ENCODE measurements around the gene PLIN5. TPM values are rescaled to one million over a fixed set of nuclear protein-coding genes. Genes with fewer than 3 reads are reported as not detected.
A peak's percentile ranks its signal among the peaks of the same experiment; 100 is the strongest.

Gene PLIN5
- total and polyA plus RNA-seq, 2 of the 8 experiments (the other 6 are each of a cell fraction or from before 2014, with no cell fraction given) = 2.0 to 2.5 TPM

- Histone ChIP-seq H3K9me3 (ENCODE audit: insufficient read depth in 2 of 2, low read depth in 1 of 2, low read length in 1 of 2) (no peaks in the 10 kb centered on the region), H3K23ac (ENCODE audit: insufficient read length) (no peak overlapping the region), H2AK5ac (ENCODE audit: low read depth, low read length) (no peak overlapping the region), H2BK20ac (ENCODE audit: low read length) (no peak overlapping the region), H3K79me2 (ENCODE audit: control insufficient read depth in 1 of 2, insufficient read depth in 2 of 2, low read length in 2 of 2) (peaks cover 0 to 8% of the 10 kb centered on the region in 2 experiments; a peak in 1 of 4 replicates), H4K91ac (replicated peaks; ENCODE audit: insufficient read length, low read length) (no peak overlapping the region), H3K14ac (ENCODE audit: insufficient read length) (no peak overlapping the region), H3K27ac (ENCODE audit: low read depth, low read length) (no peak overlapping the region), H3K4me2 (ENCODE audit: insufficient read depth in 1 of 2, low read depth in 2 of 2, low read length in 2 of 2) (peak overlapping the region; percentile 66 to 72), H3K23me2 (ENCODE audit: low read depth, low read length) (peaks cover 7% of the 10 kb centered on the region), H3K9ac (replicated peaks in 1 of 4; ENCODE audit: extremely low read depth in 1 of 4, low read depth in 3 of 4, low read length in 3 of 4) (peak overlapping the region in 1 of 4 experiments; percentile 41; a peak in 1 of 7 replicates), H4K5ac (ENCODE audit: insufficient read length, low read depth, low read length) (no peak overlapping the region), H2BK5ac (ENCODE audit: low read depth, low read length) (no peak overlapping the region), H3K4me3 (ENCODE audit: extremely low read depth in 1 of 4, insufficient read depth in 2 of 4, low read depth in 3 of 4, low read length in 4 of 4) (peak overlapping the region; percentile 38 to 77 (median 67)), H3K36me3 (ENCODE audit: control insufficient read depth in 2 of 4, insufficient read depth in 4 of 4, low read length in 3 of 4) (no peaks in the 10 kb centered on the region), H3K56ac (replicated peaks; ENCODE audit: insufficient read length, low read depth, low read length) (peak overlapping the region; percentile 0), H3K18ac (ENCODE audit: extremely low read depth, low read length) (no peak overlapping the region; the same call in none of the 2 replicates), H2AFZ (ENCODE audit: low read length) (no peak overlapping the region), H2BK12ac (ENCODE audit: low read depth, low read length) (peak overlapping the region; percentile 39; the same call in 1 of the 2 replicates), H3K27me3 (replicated peaks in 1 of 4; ENCODE audit: control insufficient read depth in 3 of 4, extremely low read depth in 1 of 4, insufficient read depth in 3 of 4, low read length in 3 of 4) (peaks cover 0 to 12% (median 8%) of the 10 kb centered on the region in 4 experiments; a peak in 4 of 7 replicates), H4K20me1 (replicated peaks in 1 of 2; ENCODE audit: control insufficient read depth in 1 of 2, insufficient read depth in 2 of 2, low read length in 2 of 2) (peaks cover 3 to 7% of the 10 kb centered on the region in 2 experiments), H3K4me1 (replicated peaks in 1 of 4; ENCODE audit: control insufficient read depth in 3 of 4, insufficient read depth in 4 of 4, low read length in 3 of 4) (peaks cover 0 to 8% (median 5%) of the 10 kb centered on the region in 4 experiments; a peak in 6 of 7 replicates), H3K79me1 (ENCODE audit: low read depth, low read length) (no peaks in the 10 kb centered on the region), H3K4ac (replicated peaks; ENCODE audit: insufficient read length, low read depth, low read length) (no peak overlapping the region), H2BK15ac (ENCODE audit: low read length) (peak overlapping the region; percentile 81; the same call in 1 of the 2 replicates), H4K8ac (ENCODE audit: extremely low read depth, insufficient read depth, low read length) (peak overlapping the region; percentile 74; the same call in 1 of the 2 replicates), H2BK120ac (replicated peaks; ENCODE audit: low read depth, low read length) (no peak overlapping the region)
- FAIRE-seq (no peak), DNase-seq (ENCODE audit: low read depth in 1 of 2, low spot score in 2 of 2) (peak in 1 of 2 experiments; percentile 95)
- WGBS, 2 experiments (ENCODE audit: extremely low coverage in 1 of 2, insufficient coverage in 1 of 2, insufficient read length in 1 of 2, insufficient replicate concordance in 2 of 2, low coverage in 1 of 2, low lambda C conversion rate in 2 of 2, missing lambda C conversion rate in 1 of 2) = 7% methylated on average over 36 of the region's 49 CpGs; no CpG with 5 or more reads in 1 of the 2 experiments
- ChIA-PET POLR2A (ENCODE audit: partially characterized antibody) (interaction anchor here (2.2 to 4.1 kb wide), 2 partner anchors 9 to 14 kb away, joined by 7 to 19 read pairs; no protein-coding TSS in a partner anchor), CTCF (ENCODE audit: partially characterized antibody) (interaction anchor here (0.8 to 8.6 kb wide), 10 partner anchors 8 to 56 kb away, joined by 3 to 49 read pairs (median 5); no protein-coding TSS in a partner anchor)
- TF ChIP-seq CEBPB (IDR thresholded peaks at IDR 0.05; ENCODE audit: low read depth, low read length) = no peak
- TF ChIP-seq KDM4A (IDR thresholded peaks at IDR 0.05; ENCODE audit: low read depth, low read length, severe bottlenecking) = peak; percentile 13
- TF ChIP-seq CHD2 (IDR thresholded peaks at IDR 0.05; ENCODE audit: low read length) = no peak
- TF ChIP-seq NANOG (IDR thresholded peaks at IDR 0.05; ENCODE audit: insufficient read depth, low read depth, low read length, poor library complexity, severe bottlenecking) = peak; percentile 1
- TF ChIP-seq GTF2F1 (IDR thresholded peaks at IDR 0.05; ENCODE audit: borderline replicate concordance, low read depth, low read length) = no peak
- no peak for TF ChIP-seq CBX5 (IDR thresholded peaks at IDR 0.05; ENCODE audit: low read depth, low read length)
These were observed 49.1 kb upstream of the PLIN5 start for GRCh38 chr19:4583961-4584669.
